ENCODE measurements around the gene MRC2. TPM values are rescaled to one million over a fixed set of nuclear protein-coding genes. Genes with fewer than 3 reads are reported as not detected.

The MRC2 gene
- polyA plus RNA-seq, 3 donors, result 0.04 TPM; not detected in 2

- intact Hi-C loops (cut with micrococcal nuclease), result loop anchor here in 1 of 2 donors (10.0 kb wide), 1 partner anchor 698 kb away; no protein-coding TSS in a partner anchor
- H3K27ac Mint-ChIP-seq, result peak overlapping the region in 1 of 7 donors; percentile 15
- Histone ChIP-seq H3K27ac (ENCODE audit: low read depth in 1 of 2, low read length in 2 of 2) (no peak overlapping the region), H3K4me2 (replicated peaks; ENCODE audit: extremely low read depth, low read length, poor library complexity, severe bottlenecking) (no peak overlapping the region), H3K36me3 (replicated peaks in 1 of 2; ENCODE audit: control insufficient read depth in 1 of 2, insufficient read depth in 2 of 2, low read length in 2 of 2) (no peaks in the 10 kb centered on the region), H4K20me1 (ENCODE audit: insufficient read depth, low read length) (no peaks in the 10 kb centered on the region), H3K79me2 (ENCODE audit: insufficient read depth, low read length) (no peaks in the 10 kb centered on the region), H2AFZ (ENCODE audit: insufficient read depth, low read depth, low read length, poor library complexity, severe bottlenecking) (no peak overlapping the region), H3K9me3 (replicated peaks in 1 of 2; ENCODE audit: control insufficient read depth in 1 of 2, insufficient read depth in 1 of 2, low read length in 2 of 2) (peaks cover 0 to 8% of the 10 kb centered on the region in 2 donors), H3K4me1 (ENCODE audit: control insufficient read depth in 1 of 2, insufficient read depth in 2 of 2, low read length in 2 of 2) (peaks cover 9 to 12% of the 10 kb centered on the region in 2 donors), H3K4me3 (replicated peaks in 1 of 3; ENCODE audit: low read depth in 2 of 3, low read length in 3 of 3) (no peak overlapping the region), H3K9ac (ENCODE audit: insufficient read depth, low read length, poor library complexity, severe bottlenecking) (no peak overlapping the region), H3K27me3 (ENCODE audit: control insufficient read depth in 2 of 2, insufficient read depth in 2 of 2, low read length in 2 of 2) (peaks cover 0 to 20% of the 10 kb centered on the region in 2 donors)
- no peak for DNase-seq
- peaks cover 0 to 15% (median 9%) of the 10 kb centered on the region in 7 donors for H3K9me3 Mint-ChIP-seq
- H3K4me1 Mint-ChIP-seq, result peaks cover 9% of the 10 kb centered on the region
- WGBS (ENCODE audit: insufficient coverage), result 97% methylated on average over 19 of the region's 20 CpGs
- peaks cover 20 to 43% (median 22%) of the 10 kb centered on the region in 3 donors for H3K27me3 Mint-ChIP-seq (ENCODE audit: low read depth in 3 of 3)
- H3K36me3 Mint-ChIP-seq, result no peaks in the 10 kb centered on the region
- no peak for TF ChIP-seq CTCF (IDR thresholded peaks at IDR 0.05)
- peak overlapping the region in 1 of 2 donors; percentile 29 for H3K4me3 Mint-ChIP-seq
Observed at GRCh38 chr17:62706598-62707424, 79.3 kb downstream of the MRC2 start.

- no peak overlapping the region for H3K9ac ChIP-seq (ENCODE audit: insufficient read depth, low read length, poor library complexity, severe bottlenecking)
- DNase-seq, result no peak
- no peak overlapping the region for H2AFZ ChIP-seq (ENCODE audit: insufficient read depth, low read depth, low read length, poor library complexity, severe bottlenecking)
- Mint-ChIP-seq H3K4me3 (no peak overlapping the region), H3K36me3 (no peaks in the 10 kb centered on the region), H3K4me1 (peaks cover 9% of the 10 kb centered on the region), H3K9me3 (peaks cover 0 to 15% (median 9%) of the 10 kb centered on the region in 7 donors), H3K27ac (no peak overlapping the region), H3K27me3 (ENCODE audit: low read depth in 3 of 3) (peaks cover 20 to 43% (median 21%) of the 10 kb centered on the region in 3 donors)
- intact Hi-C loops (cut with micrococcal nuclease), result loop anchor here in 1 of 2 donors (10.0 kb wide), 1 partner anchor 697 kb away; no protein-coding TSS in a partner anchor
- peaks cover 0 to 20% of the 10 kb centered on the region in 2 donors for H3K27me3 ChIP-seq (ENCODE audit: control insufficient read depth in 2 of 2, insufficient read depth in 2 of 2, low read length in 2 of 2)
- no peaks in the 10 kb centered on the region for H4K20me1 ChIP-seq (ENCODE audit: insufficient read depth, low read length)
- WGBS (ENCODE audit: insufficient coverage), result 100% methylated on average over 1 of the region's 9 CpGs
- H3K4me3 ChIP-seq (replicated peaks in 1 of 3; ENCODE audit: low read depth in 2 of 3, low read length in 3 of 3), result no peak overlapping the region
- no peaks in the 10 kb centered on the region for H3K36me3 ChIP-seq (replicated peaks in 1 of 2; ENCODE audit: control insufficient read depth in 1 of 2, insufficient read depth in 2 of 2, low read length in 2 of 2)
- H3K27ac ChIP-seq (ENCODE audit: low read depth in 1 of 2, low read length in 2 of 2), result no peak overlapping the region
- no peak for TF ChIP-seq CTCF (IDR thresholded peaks at IDR 0.05)
- peaks cover 9 to 12% of the 10 kb centered on the region in 2 donors for H3K4me1 ChIP-seq (ENCODE audit: control insufficient read depth in 1 of 2, insufficient read depth in 2 of 2, low read length in 2 of 2)
- H3K79me2 ChIP-seq (ENCODE audit: insufficient read depth, low read length), result no peaks in the 10 kb centered on the region
- peaks cover 0 to 8% of the 10 kb centered on the region in 2 donors for H3K9me3 ChIP-seq (replicated peaks in 1 of 2; ENCODE audit: control insufficient read depth in 1 of 2, insufficient read depth in 1 of 2, low read length in 2 of 2)
- H3K4me2 ChIP-seq (replicated peaks; ENCODE audit: extremely low read depth, low read length, poor library complexity, severe bottlenecking), result no peak overlapping the region
Observed at GRCh38 chr17:62707425-62707739, 79.9 kb downstream of the MRC2 start.
